Mucosa of gallbladder (tissue), 1 donor: Measurements from ENCODE around the gene FMNL2. TPM values are rescaled to one million over a fixed set of nuclear protein-coding genes. Genes with fewer than 3 reads are reported as not detected.
A peak's percentile ranks its signal among the peaks of the same experiment; 100 is the strongest.

ENCODE experiments used
- DNase-seq: peaks from one replicate; pipeline ENCODE4 v3.0.0-alpha.2; 2020; ENCODE audit warnings: low spot score
- total RNA-seq: library from RNA; stranded (reverse); gene quantifications from one replicate; pipeline ENCODE4 v1.2.1, GENCODE V29; 2021
- donor health status: DM: no; HTN: no; CAD: no.

The FMNL2 gene
- total RNA-seq, 1 donor from 2014 or later = 24.7 TPM

DNA sequence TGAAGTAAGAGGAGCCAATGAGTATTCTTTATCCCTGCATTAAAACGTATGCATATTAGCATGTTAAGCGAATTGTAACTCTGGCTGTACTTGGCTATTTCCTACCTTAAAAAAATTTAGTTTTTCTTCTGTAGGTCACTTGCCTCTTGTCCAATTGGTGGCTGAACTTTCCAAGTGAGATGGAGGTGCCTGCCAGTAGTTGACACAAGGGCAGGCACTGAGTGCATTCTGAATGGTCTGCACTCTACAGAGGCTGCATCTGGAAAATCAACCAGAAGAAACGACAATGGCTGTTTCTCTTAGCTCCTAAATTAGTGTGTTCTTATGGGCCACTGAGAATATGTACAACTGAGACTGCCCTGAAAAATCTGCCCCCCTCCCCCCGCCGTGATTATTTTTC is 221.5 kb downstream of the FMNL2 start:
- DNase-seq = no peak

DNA sequence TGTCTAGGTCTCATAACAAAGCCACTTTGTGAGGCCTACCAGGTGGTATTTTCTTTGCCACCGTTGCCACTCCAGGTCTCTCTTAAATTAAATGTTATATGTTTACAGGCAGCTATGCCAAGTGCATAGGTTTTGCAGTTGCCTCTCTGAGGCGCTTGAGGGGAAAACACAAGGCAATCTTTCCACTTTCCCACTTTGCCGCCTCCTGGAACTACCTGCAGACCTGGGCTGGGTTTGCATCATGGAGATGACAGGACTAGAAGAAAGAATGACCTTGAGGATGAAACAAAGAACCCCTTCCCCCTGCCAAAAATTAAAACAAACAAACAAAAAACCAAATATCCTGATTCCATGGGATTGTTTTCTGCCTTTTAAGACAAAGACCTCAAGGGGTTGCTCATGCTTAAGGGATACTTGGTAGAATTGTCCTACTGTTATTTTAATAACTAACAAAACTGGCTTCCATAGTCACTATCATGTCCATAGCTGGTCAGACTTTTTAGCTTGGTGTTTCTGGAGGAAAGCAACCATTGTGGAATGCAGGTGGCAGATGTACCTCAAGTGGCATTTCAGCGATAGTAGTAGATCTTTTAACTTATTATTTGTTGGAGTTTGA is 222.4 kb downstream of the FMNL2 start:
- no peak for DNase-seq

- DNase-seq = no peak
Observed at GRCh38 chr2:152558158-152558984, 223.4 kb downstream of the FMNL2 start.

- no peak for DNase-seq
Observed at GRCh38 chr2:152559008-152559407, 224.0 kb downstream of the FMNL2 start.

DNA sequence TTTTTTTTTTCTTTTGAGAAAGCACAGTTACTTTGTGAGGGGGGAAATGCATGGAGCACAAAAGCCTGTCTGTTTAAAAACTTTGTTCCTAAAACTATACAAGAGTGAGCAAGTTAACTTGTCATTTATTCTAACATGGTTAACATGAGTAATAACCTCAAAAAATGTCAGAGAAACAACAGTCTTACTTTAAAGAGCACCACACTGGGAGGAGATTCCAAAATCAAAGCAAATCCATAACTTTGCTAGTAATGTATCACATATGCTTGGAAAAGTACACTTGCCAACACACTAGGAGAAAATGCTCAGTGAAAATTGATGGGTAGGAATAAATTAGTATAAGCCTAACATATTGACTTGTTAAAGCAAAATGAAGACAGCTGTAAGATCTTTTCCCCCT is 225.2 kb downstream of the FMNL2 start:
- DNase-seq = no peak

DNA sequence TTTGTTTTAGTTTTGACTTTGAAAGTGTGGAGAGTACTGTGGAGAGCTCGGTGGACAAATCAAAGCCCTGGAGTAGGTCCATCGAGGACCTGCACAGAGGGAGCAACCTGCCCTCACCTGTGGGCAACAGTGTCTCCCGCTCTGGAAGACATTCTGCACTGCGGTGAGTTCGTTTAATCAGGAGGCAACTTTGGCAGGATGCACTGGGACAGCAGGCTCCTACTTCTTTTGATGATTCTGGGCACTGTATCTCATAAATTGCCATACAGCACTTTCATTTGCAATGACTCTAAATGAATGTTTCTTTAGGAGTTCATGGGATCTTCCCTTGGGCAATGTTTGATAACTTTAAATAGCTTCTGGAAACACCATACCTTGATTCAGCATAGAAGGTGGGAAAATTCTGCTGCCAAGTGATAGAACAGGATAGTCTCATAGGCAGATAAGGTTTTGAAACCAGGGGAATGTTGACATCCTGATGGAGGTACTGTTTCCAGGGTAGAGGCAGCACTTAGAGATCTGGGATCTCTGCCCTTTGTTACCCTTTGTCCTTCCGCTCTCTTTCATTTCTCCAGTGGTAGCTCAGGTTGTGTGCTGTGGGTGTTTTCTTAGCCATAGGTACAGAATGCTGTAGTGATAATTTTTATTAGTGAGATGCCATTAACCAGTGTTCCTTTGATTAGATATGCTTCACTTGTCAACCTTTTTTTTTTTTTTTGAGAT is 226.1 kb downstream of the FMNL2 start:
- DNase-seq = no peak

GRCh38 chr2:152562198-152562884 is 227.4 kb downstream of the FMNL2 start:
- no peak for DNase-seq

DNA sequence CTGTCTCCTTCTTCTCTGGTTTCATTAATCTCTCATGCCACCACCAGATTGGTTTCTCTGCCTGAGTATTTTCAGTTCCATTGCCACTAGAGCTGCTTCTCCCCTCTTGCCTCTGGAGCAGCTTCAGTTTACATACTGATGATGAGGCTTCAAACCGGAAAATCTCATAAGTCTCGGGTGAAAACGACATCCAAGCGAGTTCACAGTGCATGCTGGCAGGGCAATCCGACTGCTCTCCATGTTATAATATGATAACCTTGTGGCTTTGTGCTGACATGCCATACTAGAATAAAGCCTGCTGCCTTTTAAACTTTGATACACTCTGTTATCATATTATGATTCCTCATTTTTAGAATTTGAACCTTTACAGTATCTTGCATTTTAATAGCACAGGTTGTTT is 228.8 kb downstream of the FMNL2 start:
- no peak for DNase-seq

DNA sequence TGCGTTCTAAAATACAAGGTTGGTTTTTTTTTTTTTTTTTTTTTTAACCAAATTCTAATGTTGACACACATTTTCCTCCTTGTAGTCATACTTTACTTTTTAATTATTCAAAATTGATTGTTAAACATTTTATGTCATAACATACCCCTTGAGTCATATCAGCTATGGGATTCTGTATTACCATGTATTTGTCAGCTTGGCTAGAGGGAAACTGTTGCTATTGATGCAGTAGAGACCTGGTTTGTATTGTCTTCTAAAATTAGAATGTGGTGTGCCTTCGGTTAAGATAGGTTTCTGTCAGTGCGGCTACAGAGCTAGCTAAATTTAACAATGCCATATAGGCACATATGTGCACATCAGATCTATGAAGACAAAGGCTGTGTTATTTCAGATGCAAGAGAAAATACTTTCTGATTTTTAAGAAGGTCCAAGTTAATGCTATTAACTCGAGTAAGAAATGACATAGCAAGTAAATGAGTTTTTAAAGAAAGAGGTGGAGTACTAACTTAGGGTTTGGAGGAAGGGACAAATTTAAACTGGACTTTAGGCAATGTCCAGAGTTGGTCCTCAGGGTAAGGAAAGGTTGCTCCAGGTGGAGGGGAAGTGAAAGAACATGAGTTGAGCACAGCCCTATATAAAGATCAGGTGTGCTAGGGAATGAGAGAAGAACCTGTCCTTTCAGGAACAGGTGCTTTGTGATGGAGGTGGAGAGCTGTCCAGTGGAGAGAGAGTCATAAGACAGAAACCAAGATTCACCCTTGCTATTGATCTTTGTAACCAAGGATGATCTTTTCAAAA is 230.0 kb downstream of the FMNL2 start:
- no peak for DNase-seq

- no peak for DNase-seq
Observed at GRCh38 chr2:152565884-152566727, 231.1 kb downstream of the FMNL2 start.

DNA sequence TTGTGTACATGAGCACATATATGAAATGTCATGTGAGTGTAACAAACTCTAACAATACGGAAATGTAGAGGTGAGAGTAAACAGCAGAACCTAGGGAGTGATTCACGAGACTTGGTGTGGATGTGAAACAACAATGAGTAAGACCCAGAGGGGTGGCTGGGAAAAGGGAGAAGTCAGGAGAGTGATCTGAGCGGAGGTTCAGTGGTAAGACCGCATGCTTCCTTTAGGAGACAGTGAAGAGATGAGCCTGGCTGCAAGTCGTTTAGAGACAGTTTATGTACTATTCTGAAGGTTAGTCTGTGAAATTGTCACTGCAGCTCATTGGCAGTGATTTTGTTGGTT is 231.7 kb downstream of the FMNL2 start:
- DNase-seq = no peak

- DNase-seq = no peak
Observed at GRCh38 chr2:152568531-152568930, 233.6 kb downstream of the FMNL2 start.

- no peak for DNase-seq
Observed at GRCh38 chr2:152569186-152569585, 234.2 kb downstream of the FMNL2 start.

- DNase-seq = no peak
Observed at GRCh38 chr2:152571048-152571766, 236.2 kb downstream of the FMNL2 start.

- no peak for DNase-seq
Observed at GRCh38 chr2:152572031-152572430, 237.1 kb downstream of the FMNL2 start.

DNA sequence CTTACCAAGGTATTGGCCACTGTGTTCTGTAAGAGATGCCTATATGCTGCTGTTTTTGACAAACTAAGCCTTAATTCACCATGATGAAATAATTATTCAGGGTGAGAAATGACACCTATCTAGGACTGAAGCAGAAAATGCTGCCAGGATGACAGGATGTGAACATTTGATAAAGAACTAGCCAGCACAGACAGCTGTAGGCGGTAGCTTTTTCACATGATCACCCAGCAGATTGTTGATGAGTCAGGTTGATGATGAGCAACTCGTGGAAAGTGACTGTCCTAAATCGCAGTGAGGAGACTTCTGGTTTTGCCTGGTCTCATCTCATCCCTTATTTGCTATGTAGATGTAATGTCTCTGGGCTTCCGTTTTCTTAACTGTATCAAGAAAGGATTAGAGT is 238.2 kb downstream of the FMNL2 start:
- DNase-seq = peak; percentile 23

DNA sequence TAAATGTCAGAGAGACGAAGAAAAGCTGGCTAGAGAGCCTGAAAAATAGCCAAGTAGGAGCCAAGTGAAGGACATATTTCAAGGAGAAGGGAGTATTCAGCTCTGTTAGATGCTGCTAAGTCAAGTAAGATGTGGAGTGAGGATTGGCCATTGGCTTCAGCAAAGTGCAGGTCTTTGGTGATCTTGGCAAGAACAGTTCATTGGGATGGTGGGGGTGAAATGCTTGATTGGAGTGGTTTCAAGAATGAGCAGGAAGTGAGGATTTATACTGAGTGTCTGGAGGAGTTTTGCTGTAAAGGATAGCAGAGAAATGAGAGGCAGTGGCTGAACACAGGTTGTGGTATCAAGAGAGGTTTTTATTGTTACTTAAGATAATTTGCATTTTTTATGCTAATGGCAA is 242.6 kb downstream of the FMNL2 start:
- no peak for DNase-seq

DNA sequence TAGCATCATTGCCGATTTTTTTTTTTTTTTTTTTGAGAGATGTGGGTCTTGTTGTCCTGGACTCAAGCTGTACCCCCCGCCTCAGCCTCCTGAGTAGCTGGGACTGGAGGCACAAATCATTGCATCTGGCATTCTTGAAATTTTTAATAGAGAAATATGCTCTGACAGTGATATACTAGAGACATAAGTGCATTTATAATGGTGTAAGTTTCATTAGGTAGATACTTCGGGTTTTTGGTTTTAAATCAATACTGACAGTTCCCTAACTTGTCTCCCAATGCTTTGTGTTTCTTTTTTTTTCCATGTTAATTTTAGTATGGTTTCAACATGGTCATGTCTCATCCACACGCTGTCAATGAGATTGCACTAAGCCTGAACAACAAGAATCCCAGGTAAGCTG is 243.6 kb downstream of the FMNL2 start:
- no peak for DNase-seq

DNA sequence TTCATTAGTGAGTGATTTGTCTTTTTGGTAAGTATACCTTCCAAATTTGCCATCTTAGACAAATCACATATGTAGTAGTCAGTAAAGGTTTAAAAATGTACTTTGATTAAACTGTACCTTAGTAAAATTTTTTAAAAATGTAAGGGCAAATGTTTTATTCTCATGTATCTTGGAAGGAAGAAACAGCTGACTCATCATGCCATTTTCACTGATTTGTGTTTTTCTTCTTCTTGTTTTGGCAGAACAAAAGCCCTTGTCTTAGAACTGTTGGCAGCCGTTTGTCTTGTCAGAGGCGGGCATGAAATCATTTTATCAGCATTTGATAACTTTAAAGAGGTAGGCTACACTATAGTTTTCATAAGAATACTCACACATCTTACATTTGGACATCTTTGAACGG is 245.7 kb downstream of the FMNL2 start:
- no peak for DNase-seq

- no peak for DNase-seq
Observed at GRCh38 chr2:152581360-152581759, 246.4 kb downstream of the FMNL2 start.
